Fibroblast of the aortic adventitia (primary cell): ENCODE results near the gene TMEM38A. TPM values are rescaled to one million over a fixed set of nuclear protein-coding genes. Genes with fewer than 3 reads are reported as not detected.
A peak's percentile ranks its signal among the peaks of the same experiment; 100 is the strongest.
"Not testable (repeated sequence)": the region's sequence is repeated elsewhere in the genome, so short reads cannot be mapped to it uniquely, and the experiment has no call there.

ENCODE experiments used
- DNase-seq: peaks from one replicate; pipeline ENCODE4 v3.0.0-alpha.2; 2010; ENCODE audit warnings: low read depth
- H3K4me3 ChIP-seq: 2 replicates; pipeline ENCODE4 v1.5.1; 2011; ENCODE audit warnings: low read depth, mild to moderate bottlenecking, control low read depth, low read length, moderate library complexity
- CTCF ChIP-seq: IDR thresholded peaks from 2 replicates; pipeline ENCODE4 v1.5.1; 2011; ENCODE audit warnings: mild to moderate bottlenecking, low read length, control low read depth, inconsistent platforms; ENCODE audit not compliant: insufficient read depth
- total RNA-seq: library from RNA; depleted of rRNA; stranded (reverse); fragments of >200 nt; gene quantifications from 2 replicates; pipeline ENCODE4 v1.2.3, GENCODE V29; 2012; ENCODE audit warnings: low replicate concordance

TMEM38A gene
- total RNA-seq, 1 donor: 3.3 TPM

- no peak overlapping the region for H3K4me3 ChIP-seq
- DNase-seq: no peak
- TF ChIP-seq CTCF: no peak
These were observed 12.3 kb downstream of the TMEM38A start for GRCh38 chr19:16673231-16673630.

GRCh38 chr19:16673839-16674238, 12.9 kb downstream of the TMEM38A start:
- not testable (repeated sequence) for DNase-seq, H3K4me3 ChIP-seq

GRCh38 chr19:16676101-16676798, 15.3 kb downstream of the TMEM38A start:
- TF ChIP-seq CTCF: no peak
- H3K4me3 ChIP-seq: no peak overlapping the region
- DNase-seq: no peak

- DNase-seq: peak; percentile 14
- H3K4me3 ChIP-seq: no peak overlapping the region
- TF ChIP-seq CTCF: no peak
These were observed 16.1 kb downstream of the TMEM38A start for GRCh38 chr19:16677055-16677454.

GRCh38 chr19:16678498-16678897, 17.6 kb downstream of the TMEM38A start:
- DNase-seq: no peak

GRCh38 chr19:16679811-16680210, 18.9 kb downstream of the TMEM38A start:
- TF ChIP-seq CTCF: no peak
- H3K4me3 ChIP-seq: no peak overlapping the region
- DNase-seq: no peak

More at GRCh38 chr19:16678498-16678897, 17.6 kb downstream of the TMEM38A start:
- no peak overlapping the region for H3K4me3 ChIP-seq
- no peak for TF ChIP-seq CTCF

GRCh38 chr19:16682539-16682938, 21.6 kb downstream of the TMEM38A start:
- no peak for TF ChIP-seq CTCF
- no peak overlapping the region for H3K4me3 ChIP-seq
- DNase-seq: no peak
